Activated CD8-positive, alpha-beta T cell treated with anti-CD3 and anti-CD28 coated beads for 36 hours (primary cell): ENCODE measurements around the gene IFT122. TPM values are rescaled to one million over a fixed set of nuclear protein-coding genes. Genes with fewer than 3 reads are reported as not detected.
A peak's percentile ranks its signal among the peaks of the same experiment; 100 is the strongest.

Experiments used
- ATAC-seq: fragments of 200-7000 bp; cut with Tn5 transposase; one replicate; pipeline ENCODE4 v1.10.0; 2021; ENCODE audit warnings: mild to moderate bottlenecking, moderate library complexity
- CTCF ChIA-PET: fragments of 350-600 bp; sonication (Branson Sonifier 250); formaldehyde crosslinking; loops from one replicate; lab custom pipeline; 2021; ENCODE audit warnings: antibody characterized with exemption; lab: Charles Lee
- POLR2A ChIA-PET: fragments of 350-600 bp; sonication (Branson Sonifier 250); formaldehyde crosslinking; loops from one replicate; lab custom pipeline; 2021; ENCODE audit warnings: antibody characterized with exemption; lab: Charles Lee
- DNase-seq: peaks from one replicate; pipeline ENCODE4 v3.0.0-alpha.2; 2020
- H3K27ac Mint-ChIP-seq: one replicate; pipeline ENCODE4 v1.8.0; 2021; ENCODE audit warnings: mild to moderate bottlenecking, mixed read lengths
- H3K27me3 Mint-ChIP-seq: one replicate; pipeline ENCODE4 v1.8.0; 2021; ENCODE audit warnings: mixed read lengths
- H3K36me3 Mint-ChIP-seq: one replicate; pipeline ENCODE4 v1.8.0; 2021; ENCODE audit warnings: low read depth, mixed read lengths
- H3K4me1 Mint-ChIP-seq: one replicate; pipeline ENCODE4 v1.8.0; 2021; ENCODE audit warnings: low read depth, mixed read lengths
- H3K4me3 Mint-ChIP-seq: one replicate; pipeline ENCODE4 v1.8.0; 2021; ENCODE audit warnings: mild to moderate bottlenecking, moderate library complexity, mixed read lengths
- H3K9me3 Mint-ChIP-seq: one replicate; pipeline ENCODE4 v1.8.0; 2021; ENCODE audit warnings: mixed read lengths
- intact Hi-C: fragments of 100-400 bp; cut with micrococcal nuclease; formaldehyde crosslinking; loops from one replicate; pipeline ENCODE4 v1.10.0; 2022
- total RNA-seq, 2 experiments: library from RNA; stranded (reverse); gene quantifications; one replicate each; pipeline ENCODE4 v1.2.3, GENCODE V29; 2021
- TF ChIP-seq, protein P1 (sequence below): fragments of 200-600 bp; IDR thresholded peaks from one replicate; pipeline ENCODE4 v1.8.0; 2022; ENCODE audit warnings: antibody characterized with exemption, mild to moderate bottlenecking

The IFT122 gene
- total RNA-seq, 2 experiments from 2014 or later: 18.9 to 20.4 TPM

DNA sequence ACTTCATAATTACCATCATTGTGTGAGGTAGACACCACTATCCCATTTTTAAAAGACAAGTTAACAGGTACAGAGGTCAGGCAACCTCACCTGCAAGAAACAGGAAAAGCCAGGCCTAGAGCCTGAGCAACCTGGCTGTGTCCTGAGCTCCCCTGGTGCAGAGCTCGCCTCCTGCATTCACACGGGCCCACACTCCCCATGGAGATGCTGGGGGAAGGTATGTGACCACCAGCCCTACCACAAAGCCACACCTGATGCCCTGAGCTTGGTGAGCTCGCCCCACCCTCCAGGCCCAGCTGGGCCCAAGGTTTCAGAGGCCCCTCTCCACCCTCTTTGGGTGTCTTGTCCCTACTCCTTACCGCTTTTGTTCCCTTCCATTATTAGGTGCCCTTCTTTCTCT, 10.4 kb upstream of the IFT122 start:
- Mint-ChIP-seq H3K36me3 (peaks cover 43% of the 10 kb centered on the region), H3K9me3 (no peaks in the 10 kb centered on the region), H3K27ac (peak overlapping the region; percentile 36), H3K4me3 (no peak overlapping the region), H3K4me1 (peaks cover 35% of the 10 kb centered on the region), H3K27me3 (peaks cover 2% of the 10 kb centered on the region)
- DNase-seq: no peak
- CTCF ChIA-PET: interaction anchor here (1.1 to 2.2 kb wide), 2 partner anchors 10 to 46 kb away, joined by 3 to 11 read pairs; partner anchors contain the start of genes IFT122 and MBD4
- TF ChIP-seq, protein P1, sequence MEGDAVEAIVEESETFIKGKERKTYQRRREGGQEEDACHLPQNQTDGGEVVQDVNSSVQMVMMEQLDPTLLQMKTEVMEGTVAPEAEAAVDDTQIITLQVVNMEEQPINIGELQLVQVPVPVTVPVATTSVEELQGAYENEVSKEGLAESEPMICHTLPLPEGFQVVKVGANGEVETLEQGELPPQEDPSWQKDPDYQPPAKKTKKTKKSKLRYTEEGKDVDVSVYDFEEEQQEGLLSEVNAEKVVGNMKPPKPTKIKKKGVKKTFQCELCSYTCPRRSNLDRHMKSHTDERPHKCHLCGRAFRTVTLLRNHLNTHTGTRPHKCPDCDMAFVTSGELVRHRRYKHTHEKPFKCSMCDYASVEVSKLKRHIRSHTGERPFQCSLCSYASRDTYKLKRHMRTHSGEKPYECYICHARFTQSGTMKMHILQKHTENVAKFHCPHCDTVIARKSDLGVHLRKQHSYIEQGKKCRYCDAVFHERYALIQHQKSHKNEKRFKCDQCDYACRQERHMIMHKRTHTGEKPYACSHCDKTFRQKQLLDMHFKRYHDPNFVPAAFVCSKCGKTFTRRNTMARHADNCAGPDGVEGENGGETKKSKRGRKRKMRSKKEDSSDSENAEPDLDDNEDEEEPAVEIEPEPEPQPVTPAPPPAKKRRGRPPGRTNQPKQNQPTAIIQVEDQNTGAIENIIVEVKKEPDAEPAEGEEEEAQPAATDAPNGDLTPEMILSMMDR: no peak
- intact Hi-C loops: no loop called here
- no peak for ATAC-seq
- POLR2A ChIA-PET: interaction anchor here (0.9 to 3.5 kb wide), 5 partner anchors 10 to 114 kb away, joined by 3 to 35 read pairs (median 7); partner anchors contain the start of genes IFT122 and MBD4

GRCh38 chr3:129432036-129432435, 8.0 kb upstream of the IFT122 start:
- peaks cover 2% of the 10 kb centered on the region for H3K27me3 Mint-ChIP-seq
- POLR2A ChIA-PET: interaction anchor here (0.7 to 2.0 kb wide), 2 partner anchors 9 to 116 kb away, joined by 4 to 7 read pairs; a partner anchor contains a TSS
- intact Hi-C loops: no loop called here
- H3K27ac Mint-ChIP-seq: peak overlapping the region; percentile 15
- no peak for DNase-seq
- H3K4me3 Mint-ChIP-seq: no peak overlapping the region
- CTCF ChIA-PET: no interaction called here
- peaks cover 48% of the 10 kb centered on the region for H3K4me1 Mint-ChIP-seq
- H3K36me3 Mint-ChIP-seq: peaks cover 60% of the 10 kb centered on the region
- ATAC-seq: no peak
- H3K9me3 Mint-ChIP-seq: no peaks in the 10 kb centered on the region
- TF ChIP-seq, protein P1: no peak

GRCh38 chr3:129432671-129433070, 7.4 kb upstream of the IFT122 start:
- no peaks in the 10 kb centered on the region for H3K9me3 Mint-ChIP-seq
- TF ChIP-seq, protein P1: no peak
- H3K4me1 Mint-ChIP-seq: peaks cover 52% of the 10 kb centered on the region
- H3K4me3 Mint-ChIP-seq: no peak overlapping the region
- ATAC-seq (no peak), DNase-seq (no peak)
- H3K36me3 Mint-ChIP-seq: peaks cover 64% of the 10 kb centered on the region
- CTCF ChIA-PET: interaction anchor here (1.6 kb wide), 1 partner anchor 49 kb away, joined by 6 read pairs; no protein-coding TSS in a partner anchor
- peak overlapping the region; percentile 2 for H3K27ac Mint-ChIP-seq
- intact Hi-C loops: no loop called here
- H3K27me3 Mint-ChIP-seq: no peaks in the 10 kb centered on the region
- POLR2A ChIA-PET: interaction anchor here (0.6 to 2.0 kb wide), 3 partner anchors 9 to 116 kb away, joined by 3 to 7 read pairs (median 3); a partner anchor contains a TSS

DNA sequence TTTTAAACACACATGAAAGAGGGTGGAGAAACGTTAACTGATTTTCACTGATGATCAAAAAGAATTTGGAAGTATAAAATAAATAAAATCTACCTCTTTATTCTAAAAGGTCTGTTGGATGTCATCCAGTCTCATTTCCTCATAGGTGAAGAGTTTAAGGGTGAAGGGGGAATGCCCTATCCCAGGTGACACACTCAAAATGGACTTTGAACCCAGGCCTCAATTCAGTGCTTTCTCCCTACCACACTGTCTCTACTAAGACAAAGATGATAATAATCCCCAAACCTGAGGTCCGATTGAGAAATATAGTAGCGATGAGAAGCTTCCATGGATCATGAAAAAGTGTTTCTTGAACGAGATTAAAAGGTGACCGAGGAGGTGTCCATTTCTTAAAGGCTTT, 6.5 kb upstream of the IFT122 start:
- ATAC-seq: no peak
- Mint-ChIP-seq H3K27me3 (no peaks in the 10 kb centered on the region), H3K4me1 (peaks cover 50% of the 10 kb centered on the region), H3K4me3 (no peak overlapping the region), H3K27ac (no peak overlapping the region), H3K9me3 (no peaks in the 10 kb centered on the region), H3K36me3 (peaks cover 67% of the 10 kb centered on the region)
- POLR2A ChIA-PET: interaction anchor here (1.5 to 2.0 kb wide), 2 partner anchors 10 to 117 kb away, joined by 3 to 7 read pairs; a partner anchor contains a TSS
- CTCF ChIA-PET: interaction anchor here (1.6 kb wide), 1 partner anchor 50 kb away, joined by 6 read pairs; no protein-coding TSS in a partner anchor
- TF ChIP-seq, protein P1: no peak
- no peak for DNase-seq
- intact Hi-C loops: no loop called here

GRCh38 chr3:129434140-129434539, 5.9 kb upstream of the IFT122 start:
- Mint-ChIP-seq H3K4me1 (peaks cover 46% of the 10 kb centered on the region), H3K27ac (no peak overlapping the region), H3K36me3 (peaks cover 62% of the 10 kb centered on the region), H3K27me3 (no peaks in the 10 kb centered on the region), H3K9me3 (no peaks in the 10 kb centered on the region), H3K4me3 (no peak overlapping the region)
- ChIA-PET POLR2A (interaction anchor here (1.5 to 2.0 kb wide), 2 partner anchors 11 to 118 kb away, joined by 3 to 7 read pairs; a partner anchor contains a TSS), CTCF (interaction anchor here (1.6 kb wide), 1 partner anchor 50 kb away, joined by 6 read pairs; no protein-coding TSS in a partner anchor)
- no peak for ATAC-seq
- DNase-seq: no peak
- intact Hi-C loops: no loop called here
- TF ChIP-seq, protein P1: no peak
